Muscle of arm (tissue), 14 donors: ENCODE data around the gene NOL7. TPM values are rescaled to one million over a fixed set of nuclear protein-coding genes. Genes with fewer than 3 reads are reported as not detected.

Source experiments
- DNase-seq: peaks from one replicate; pipeline ENCODE4 v3.0.0-alpha.2; 2013
- long read RNA-seq, 11 donors: transcript quantifications; one replicate each; lab custom pipeline, GENCODE V29; 2026
- polyA plus RNA-seq, 12 donors: library from polyadenylated mRNA; unstranded; fragments of 120-200 nt; gene quantifications; one replicate each; pipeline ENCODE4 v1.2.1, GENCODE V29; 2013; ENCODE audit not compliant: insufficient read length in 12 of 12

The NOL7 gene
- 100 to 1,000 TPM in 1 of 12 donors, 10 to 100 TPM in 10, not detected in 1; 63.1 to 101 (median 67.0) TPM for polyA plus RNA-seq
- long read RNA-seq, donor 1, transcript NOL7-202 (8 exons, 1,184 nt), result major isoform, 46 of 68 reads
- long read RNA-seq, donor 1, transcript NOL7-201 (4 exons, 646 nt), result minor isoform, 5 of 68 reads
- long read RNA-seq, donor 1, partial matches to known transcripts, result 16 of 68 reads
- long read RNA-seq, donor 1, other reads (novel, unspliced or antisense), result 0 of 68 reads
- long read RNA-seq, donor 2, transcript NOL7-202 (8 exons, 1,184 nt), result major isoform, 28 of 60 reads
- long read RNA-seq, donor 2, partial matches to known transcripts, result 28 of 60 reads
- long read RNA-seq, donor 2, other reads (novel, unspliced or antisense), result 0 of 60 reads
- long read RNA-seq, donor 3, transcript NOL7-202 (8 exons, 1,184 nt), result major isoform, 16 of 27 reads
- long read RNA-seq, donor 3, partial matches to known transcripts, result 11 of 27 reads
- long read RNA-seq, donor 3, other reads (novel, unspliced or antisense), result 0 of 27 reads
- long read RNA-seq, donor 4, transcript NOL7-202 (8 exons, 1,184 nt), result major isoform, 15 of 27 reads
- long read RNA-seq, donor 4, partial matches to known transcripts, result 11 of 27 reads
- long read RNA-seq, donor 4, other reads (novel, unspliced or antisense), result 0 of 27 reads
- long read RNA-seq, donor 5, transcript NOL7-202 (8 exons, 1,184 nt), result major isoform, 60 of 101 reads
- long read RNA-seq, donor 5, partial matches to known transcripts, result 29 of 101 reads
- long read RNA-seq, donor 5, other reads (novel, unspliced or antisense), result 6 of 101 reads
- long read RNA-seq, donor 6, transcript NOL7-202 (8 exons, 1,184 nt), result major isoform, 18 of 29 reads
- long read RNA-seq, donor 6, partial matches to known transcripts, result 10 of 29 reads
- long read RNA-seq, donor 6, other reads (novel, unspliced or antisense), result 0 of 29 reads
- long read RNA-seq, donor 7, transcript NOL7-202 (8 exons, 1,184 nt), result major isoform, 14 of 25 reads
- long read RNA-seq, donor 7, partial matches to known transcripts, result 11 of 25 reads
- long read RNA-seq, donor 7, other reads (novel, unspliced or antisense), result 0 of 25 reads
- long read RNA-seq, donor 8, transcript NOL7-202 (8 exons, 1,184 nt), result major isoform, 45 of 62 reads
- long read RNA-seq, donor 8, partial matches to known transcripts, result 16 of 62 reads
- long read RNA-seq, donor 8, other reads (novel, unspliced or antisense), result 0 of 62 reads
- long read RNA-seq, donor 9, transcript NOL7-202 (8 exons, 1,184 nt), result major isoform, 26 of 47 reads
- long read RNA-seq, donor 9, partial matches to known transcripts, result 20 of 47 reads
- long read RNA-seq, donor 9, other reads (novel, unspliced or antisense), result 0 of 47 reads
- long read RNA-seq, donor 10, transcript NOL7-202 (8 exons, 1,184 nt), result major isoform, 37 of 53 reads
- long read RNA-seq, donor 10, partial matches to known transcripts, result 9 of 53 reads
- long read RNA-seq, donor 10, other reads (novel, unspliced or antisense), result 5 of 53 reads
- long read RNA-seq, donor 11, transcript NOL7-202 (8 exons, 1,184 nt), result major isoform, 31 of 57 reads
- long read RNA-seq, donor 11, partial matches to known transcripts, result 25 of 57 reads
- long read RNA-seq, donor 11, other reads (novel, unspliced or antisense), result 0 of 57 reads

GRCh38 chr6:13614926-13615791 lies at the start of gene NOL7:
Gene NOL7 (plus strand): TSS chr6:13615335. CDS start chr6:13615359, 24 bp downstream.
- DNase-seq, result peak; percentile 99

DNA sequence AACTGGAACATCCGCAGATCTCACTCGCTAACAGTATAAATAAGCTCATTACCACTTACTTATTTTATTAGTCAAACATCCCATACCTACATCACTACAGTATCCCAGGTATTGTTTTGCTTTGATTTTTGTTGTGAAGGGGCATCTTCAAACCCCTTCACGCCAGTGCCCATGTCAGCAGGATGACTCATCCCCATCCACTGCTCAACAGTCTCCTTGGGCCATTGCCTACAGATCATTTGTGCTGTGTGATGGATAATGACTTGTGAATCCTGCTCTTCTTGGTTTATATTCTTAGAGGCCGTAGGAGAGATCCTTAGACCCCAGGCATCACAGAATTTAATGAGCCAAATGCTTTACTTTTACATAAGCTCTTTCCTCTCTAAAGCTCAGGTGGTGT lies 49.2 kb upstream of the NOL7 start:
- no peak for DNase-seq

- no peak for DNase-seq
These were observed 48.6 kb upstream of the NOL7 start for GRCh38 chr6:13566500-13566899.

DNA sequence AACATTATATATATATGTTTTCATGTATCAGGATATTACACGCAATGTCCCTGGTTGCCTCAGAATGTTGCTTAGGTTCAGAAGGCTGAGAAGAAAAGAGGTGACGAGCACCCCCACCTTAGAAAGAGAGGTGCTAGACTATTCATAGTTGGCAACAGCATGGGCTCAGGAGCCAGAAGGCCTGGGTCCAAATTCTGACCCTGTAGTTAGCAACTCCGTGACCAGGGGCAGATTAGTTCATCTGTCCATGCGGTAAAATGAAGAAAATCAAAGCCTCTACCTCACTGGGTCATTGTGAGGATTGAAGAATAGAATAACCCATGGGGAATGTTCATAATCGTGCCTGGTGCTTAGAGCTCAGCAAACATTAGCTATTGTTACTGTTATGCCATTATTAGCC lies 46.2 kb upstream of the NOL7 start:
- no peak for DNase-seq

- no peak for DNase-seq
These were observed 42.9 kb upstream of the NOL7 start for GRCh38 chr6:13572240-13572639.

- no peak for DNase-seq
These were observed 42.0 kb upstream of the NOL7 start for GRCh38 chr6:13572951-13573654.

GRCh38 chr6:13573669-13574110 lies 41.4 kb upstream of the NOL7 start:
- DNase-seq, result peak; percentile 21

- DNase-seq, result peak; percentile 88
These were observed 41.0 kb upstream of the NOL7 start for GRCh38 chr6:13574149-13574570.

DNA sequence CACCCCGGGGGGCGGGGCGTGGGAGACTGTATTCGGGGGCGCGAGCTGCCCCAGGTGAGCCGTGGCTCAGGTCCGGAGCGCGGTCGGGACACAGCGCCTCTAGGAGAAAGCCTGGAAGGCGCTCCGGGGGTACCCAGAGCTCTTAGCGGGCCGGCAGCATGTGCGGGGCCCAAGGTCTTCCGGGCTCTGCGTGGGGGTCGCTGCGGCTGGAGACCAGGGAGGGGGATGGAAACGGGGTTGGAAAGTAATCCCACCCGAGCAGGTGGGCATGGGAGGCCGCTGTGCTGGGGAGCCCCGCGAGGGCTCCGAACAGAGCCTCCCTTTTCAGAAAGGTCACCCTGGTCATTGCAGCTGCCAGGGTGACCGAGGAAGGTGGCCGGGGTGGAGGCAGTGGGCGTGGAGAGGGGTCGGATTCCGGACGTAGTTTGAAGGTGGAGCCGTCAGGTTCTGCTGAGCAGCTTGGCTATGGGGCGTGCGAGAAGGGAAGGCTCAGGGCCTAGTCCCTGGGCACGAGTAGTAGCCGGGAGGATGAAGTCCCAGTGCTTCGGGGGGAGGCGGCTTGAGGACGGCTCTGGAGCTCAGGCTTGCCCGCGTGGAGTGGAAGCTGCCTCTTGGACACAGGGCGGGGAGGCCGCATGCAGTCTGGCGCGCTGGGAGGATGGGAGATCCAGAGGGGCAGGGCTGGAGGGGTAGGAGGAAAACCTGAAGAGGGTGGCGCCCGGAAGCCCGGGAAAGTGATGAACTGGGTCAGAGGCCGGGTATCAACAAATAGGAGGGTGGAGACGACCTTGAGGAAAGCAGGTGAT lies 40.4 kb upstream of the NOL7 start, which contains the start of gene SIRT5:
SIRT5 (plus strand) TSS at position 31 of the 806 bp plus-strand sequence. CDS start 9,510 bp downstream, outside the sequence.
- peak; percentile 74 for DNase-seq

- no peak for DNase-seq
These were observed 39.8 kb upstream of the NOL7 start for GRCh38 chr6:13575377-13575775.

- no peak for DNase-seq
These were observed 39.1 kb upstream of the NOL7 start for GRCh38 chr6:13576017-13576416.

DNA sequence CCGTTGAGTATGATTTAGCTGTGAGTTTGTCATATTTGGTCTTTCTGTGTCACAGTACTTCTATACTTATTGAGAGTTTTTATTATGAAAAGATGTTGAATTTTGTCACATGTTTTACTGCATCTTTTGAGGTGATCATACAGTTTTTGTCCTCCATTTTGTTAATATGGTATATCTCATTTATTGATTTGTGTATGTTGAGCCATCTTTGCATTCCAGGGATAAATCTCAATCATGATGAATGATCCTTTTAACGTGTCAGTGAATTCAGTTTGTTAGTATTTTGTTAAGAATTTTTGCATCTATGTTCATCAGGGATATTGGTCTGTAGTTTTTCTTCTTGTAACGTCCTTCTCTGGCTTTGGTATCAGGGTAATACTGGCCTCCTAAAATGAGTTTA lies 37.2 kb upstream of the NOL7 start:
- no peak for DNase-seq

GRCh38 chr6:13579911-13580310 lies 35.2 kb upstream of the NOL7 start:
- no peak for DNase-seq

- DNase-seq, result no peak
These were observed 33.4 kb upstream of the NOL7 start for GRCh38 chr6:13581700-13582229.

GRCh38 chr6:13586603-13587542 lies 28.3 kb upstream of the NOL7 start:
- no peak for DNase-seq

DNA sequence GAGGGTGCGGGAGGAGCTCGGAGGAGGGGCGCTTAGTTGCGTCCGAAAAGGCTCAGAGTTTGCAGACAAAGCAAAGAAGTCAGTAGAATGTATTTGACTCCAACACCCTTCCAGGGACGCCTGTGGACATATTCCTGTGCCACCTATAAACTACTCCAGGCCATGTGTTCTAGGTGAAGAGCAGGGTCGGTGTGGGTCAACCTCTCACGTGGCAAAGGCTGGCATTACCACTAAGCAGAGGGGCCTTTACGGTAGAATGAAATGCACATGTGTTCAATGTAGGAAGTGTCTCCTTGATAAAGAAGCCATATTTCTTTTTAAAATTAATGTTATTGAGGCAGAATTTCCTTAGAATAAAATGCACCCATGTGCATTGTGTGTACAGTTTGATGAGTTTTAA lies 25.3 kb upstream of the NOL7 start:
- DNase-seq, result no peak
